ENCODE measurements around the gene CTRL.

Gene CTRL

DNA sequence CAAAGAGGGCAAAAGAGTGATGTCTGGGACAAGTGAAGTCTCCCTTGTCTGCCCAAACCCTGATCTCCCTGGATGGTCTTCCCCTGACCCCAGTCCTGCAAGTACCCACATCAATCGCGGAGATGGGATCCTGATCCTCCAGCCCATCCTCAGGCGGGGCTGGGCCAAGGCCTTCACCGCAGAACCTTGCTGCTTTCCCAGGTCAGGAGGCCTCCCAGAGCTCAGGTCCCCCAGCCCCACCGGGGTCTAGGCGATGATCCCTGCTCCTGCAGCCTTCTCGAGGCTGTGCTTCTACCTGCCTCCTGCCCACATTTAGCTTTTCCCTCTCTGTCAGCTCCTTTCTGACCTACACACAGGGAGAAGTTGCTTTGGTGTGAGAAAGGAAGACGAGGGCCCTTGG, 30.5 kb upstream of the CTRL start:
- DNase-seq: no peak

DNA sequence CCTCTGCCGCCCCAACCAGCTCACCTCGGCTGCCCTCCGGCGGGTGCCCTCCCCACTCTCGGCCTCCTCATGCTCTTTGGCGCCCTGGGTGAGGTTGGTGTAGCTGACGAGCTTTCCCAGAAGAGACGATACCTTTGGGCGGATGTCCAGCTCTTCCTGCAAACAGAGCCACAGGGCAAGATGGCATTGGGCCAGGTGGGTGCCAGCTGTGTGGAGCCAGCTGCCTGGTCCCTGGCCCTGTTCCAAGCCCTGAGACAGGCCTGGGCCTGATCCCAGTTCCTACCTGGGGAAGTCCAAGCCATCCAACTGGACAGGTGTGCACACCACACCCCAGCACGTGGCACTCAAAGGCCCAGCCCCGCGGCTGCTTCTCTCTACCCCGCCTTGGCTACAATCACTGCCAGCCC, 29.9 kb upstream of the CTRL start:
- no peak for DNase-seq

DNA sequence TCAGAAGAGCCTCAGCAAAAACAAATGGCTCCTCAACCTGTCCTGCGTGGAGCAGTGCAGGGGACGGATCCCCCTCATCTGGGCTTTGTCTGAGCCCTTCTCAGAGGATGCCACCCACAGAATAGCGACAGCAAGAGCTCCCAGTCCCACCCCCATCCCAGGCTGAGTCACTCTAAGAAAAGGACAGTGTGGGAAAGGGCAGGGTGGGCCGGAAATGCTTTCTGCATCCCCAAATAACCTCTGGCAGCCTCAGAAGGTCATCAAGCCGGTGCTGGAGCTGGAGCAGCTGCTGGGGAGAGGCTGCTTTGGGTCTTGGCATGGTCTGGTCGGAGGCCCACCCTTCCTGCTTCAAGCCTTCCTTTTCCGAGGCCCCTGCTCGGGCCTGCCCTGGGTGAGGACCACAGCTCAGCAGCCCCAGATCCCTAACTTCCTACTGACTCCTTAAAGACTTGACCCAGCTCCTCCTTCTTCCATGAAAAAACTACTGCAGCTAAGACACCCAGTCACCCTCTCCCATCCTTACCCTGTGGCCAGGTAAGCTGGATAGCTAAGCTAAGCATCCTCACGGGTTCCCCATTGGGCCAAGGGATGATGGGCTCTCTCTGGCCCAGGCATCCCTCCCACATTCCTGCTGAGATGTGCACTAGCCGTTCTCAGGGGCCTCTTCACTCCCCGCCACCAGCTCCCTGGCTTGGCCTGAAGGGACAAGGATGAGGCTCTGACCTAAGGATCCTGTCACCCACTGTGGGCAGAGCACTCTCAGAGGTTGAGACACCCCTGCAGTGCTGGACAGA, 28.1 kb upstream of the CTRL start:
- no peak for DNase-seq

DNA sequence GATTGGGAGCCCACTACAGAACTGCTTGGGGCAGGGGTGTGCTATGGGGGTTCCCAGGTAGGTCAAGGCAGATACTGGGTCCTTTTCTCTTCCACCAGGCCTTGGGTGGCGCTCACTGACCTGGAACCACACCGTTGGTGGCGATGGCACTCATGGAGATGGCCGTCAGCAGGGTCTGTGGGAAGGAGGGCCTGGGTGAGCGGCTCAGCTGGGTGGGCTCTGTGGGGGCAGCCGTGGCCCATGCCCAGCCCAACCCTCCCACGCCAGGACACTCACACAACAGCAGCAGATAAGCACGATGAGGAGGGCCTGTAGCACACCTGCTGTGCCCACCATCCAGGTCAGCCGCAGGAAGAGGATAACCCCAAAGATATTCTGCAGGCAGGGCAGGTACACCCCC, 26.0 kb upstream of the CTRL start:
- no peak for DNase-seq

DNA sequence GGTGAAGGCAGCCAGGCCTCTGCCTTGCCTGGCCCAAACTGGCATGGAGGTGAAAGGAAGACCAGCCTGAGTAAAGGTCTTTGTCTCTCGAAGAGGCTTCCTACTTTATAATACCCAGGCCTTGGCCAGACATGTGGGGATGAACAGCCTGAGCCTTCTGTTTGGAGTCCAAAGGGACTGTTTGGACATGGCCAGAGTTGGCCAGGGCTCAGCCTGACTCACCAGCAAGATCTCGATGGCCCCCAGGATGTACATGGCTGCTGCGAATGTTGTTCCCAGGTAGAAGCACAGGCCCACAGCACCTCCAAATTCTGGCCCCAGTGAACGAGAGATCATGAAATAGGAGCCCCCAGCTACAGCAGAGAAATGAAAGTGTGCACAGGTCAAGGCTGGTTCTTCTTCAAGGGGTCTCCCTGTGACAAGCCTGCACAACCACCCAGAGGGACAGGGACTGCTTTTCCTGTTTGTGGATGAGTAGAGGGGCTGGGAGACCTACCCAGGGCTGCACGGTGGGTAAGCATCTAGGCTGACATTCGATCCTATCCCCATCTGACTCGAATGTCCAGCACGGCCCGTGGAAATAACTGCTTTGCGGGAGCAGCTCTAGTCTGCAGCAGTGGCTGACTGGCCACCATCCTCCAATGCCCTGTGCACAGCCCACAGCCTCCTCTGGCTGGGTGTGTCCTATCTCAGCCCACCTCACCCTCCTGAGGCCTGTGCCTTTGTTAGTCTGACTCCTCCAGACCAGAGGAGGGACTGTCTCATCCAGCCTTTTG, 22.9 kb upstream of the CTRL start:
- no peak for DNase-seq

DNA sequence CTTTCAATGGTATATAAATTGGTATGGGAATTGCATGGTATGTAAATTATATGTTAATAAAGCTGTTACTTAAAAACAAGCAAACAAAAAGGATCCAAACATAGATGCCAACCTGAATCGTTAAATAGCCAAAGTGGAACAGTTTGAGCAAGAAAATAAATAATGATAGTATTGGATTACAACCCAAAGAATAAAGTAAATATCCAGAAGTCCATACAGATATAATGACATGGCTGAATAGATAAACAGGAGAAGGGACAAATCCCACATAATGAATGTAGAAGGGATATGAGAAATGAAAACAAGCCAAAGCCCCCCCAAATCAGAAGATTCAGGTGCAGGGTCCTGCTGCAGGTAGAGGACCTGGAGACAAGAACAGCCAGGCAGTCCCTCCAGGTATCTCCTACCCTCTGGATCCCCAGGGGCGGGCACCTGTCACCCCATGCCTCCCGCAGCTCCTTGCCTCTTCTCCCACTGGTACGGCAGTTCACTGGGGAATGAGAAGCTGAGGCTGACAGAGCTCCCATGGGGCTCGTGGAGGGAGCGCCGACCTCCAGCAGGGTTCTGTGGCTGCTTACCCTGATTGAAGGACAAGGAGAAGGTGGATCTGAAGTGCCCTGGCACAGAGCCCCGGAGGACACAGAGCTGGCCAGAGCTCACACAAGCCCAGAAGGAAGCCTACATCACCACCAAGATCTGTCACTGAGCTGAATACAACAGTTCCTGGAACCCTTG, 22.1 kb upstream of the CTRL start:
- no peak for DNase-seq

DNA sequence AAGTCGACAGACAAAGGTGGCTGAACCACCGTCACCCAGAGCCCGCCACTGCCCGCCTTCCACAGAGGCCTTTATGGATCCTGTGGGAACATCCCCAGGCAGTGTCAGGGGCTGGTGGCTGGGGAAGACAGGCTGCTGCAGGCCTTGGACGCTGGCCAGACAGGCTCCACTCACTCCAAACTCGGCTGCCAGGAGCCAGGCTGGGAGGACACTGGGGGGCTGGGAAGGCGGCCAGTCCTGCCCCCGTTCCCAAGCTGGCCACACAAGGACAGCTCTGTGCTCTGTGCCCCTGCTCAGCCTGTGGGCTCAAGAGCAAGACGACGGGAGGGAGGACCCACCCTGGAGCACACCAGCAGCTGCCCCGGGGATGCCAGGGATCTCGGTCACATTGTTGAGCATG, 19.8 kb upstream of the CTRL start:
- DNase-seq: no peak

DNA sequence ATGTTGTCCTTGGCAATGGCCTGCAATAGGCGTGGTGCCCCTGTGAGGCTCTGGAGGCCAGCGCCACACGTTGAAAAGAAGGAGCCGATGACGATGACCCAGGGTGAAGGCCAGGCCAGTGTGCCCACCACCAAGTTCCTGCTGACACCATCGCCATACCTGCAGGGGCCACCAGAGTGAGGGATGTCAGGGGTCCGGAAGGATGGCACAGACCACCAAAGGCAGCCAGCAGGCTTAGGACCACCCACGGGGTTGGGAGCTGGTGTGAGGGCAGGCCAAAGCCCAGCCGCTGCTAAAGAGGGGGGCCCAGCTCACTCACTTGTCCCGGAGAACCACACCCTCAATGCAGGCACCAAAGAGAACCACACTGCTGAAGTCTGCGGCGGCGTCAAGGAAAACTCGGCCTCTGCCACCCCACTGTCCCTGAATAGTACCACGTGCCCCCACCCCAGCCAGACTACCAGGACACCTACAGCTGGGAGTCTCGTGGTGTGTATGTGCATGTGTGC, 18.7 kb upstream of the CTRL start:
- DNase-seq: no peak

DNA sequence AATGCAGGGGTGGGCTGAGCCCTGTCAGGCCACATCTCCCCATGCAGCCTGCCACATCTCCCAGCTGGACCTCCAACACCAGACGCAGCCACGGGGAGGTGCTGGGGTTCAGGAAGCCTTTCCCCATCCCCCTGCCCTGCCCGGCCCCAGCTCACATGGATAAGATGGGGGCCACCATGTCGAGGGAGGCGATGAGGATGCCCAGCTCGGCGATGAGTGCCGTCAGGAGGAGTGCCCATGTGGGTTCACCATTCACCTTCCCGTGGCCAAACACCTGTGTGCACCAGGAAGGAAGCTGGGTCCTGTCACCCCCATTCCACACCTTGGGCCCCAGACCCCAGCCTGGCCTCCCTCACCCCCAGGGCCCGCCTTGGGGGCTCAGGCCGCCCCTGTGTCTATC, 18.0 kb upstream of the CTRL start:
- DNase-seq: no peak

DNA sequence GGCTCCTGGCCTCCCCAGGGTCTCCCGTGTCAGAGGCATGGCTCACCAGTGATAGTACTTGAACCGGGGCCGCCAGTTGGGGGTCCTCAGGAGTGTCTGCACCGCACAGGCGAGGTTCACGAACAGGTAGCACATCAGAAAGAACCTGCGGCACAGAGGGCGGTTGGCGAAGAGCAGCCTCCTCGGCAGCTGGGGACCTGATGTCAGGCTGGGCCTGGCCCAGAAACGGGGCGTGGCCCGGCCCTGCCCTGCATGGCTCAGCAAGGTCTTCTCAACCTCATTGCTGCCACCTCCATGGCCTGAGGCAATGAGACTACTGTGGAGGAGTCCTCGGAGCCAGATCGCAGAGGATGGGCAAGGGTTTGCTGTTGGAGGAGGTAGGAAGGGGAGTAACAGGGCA, 16.4 kb upstream of the CTRL start:
- DNase-seq: no peak

DNA sequence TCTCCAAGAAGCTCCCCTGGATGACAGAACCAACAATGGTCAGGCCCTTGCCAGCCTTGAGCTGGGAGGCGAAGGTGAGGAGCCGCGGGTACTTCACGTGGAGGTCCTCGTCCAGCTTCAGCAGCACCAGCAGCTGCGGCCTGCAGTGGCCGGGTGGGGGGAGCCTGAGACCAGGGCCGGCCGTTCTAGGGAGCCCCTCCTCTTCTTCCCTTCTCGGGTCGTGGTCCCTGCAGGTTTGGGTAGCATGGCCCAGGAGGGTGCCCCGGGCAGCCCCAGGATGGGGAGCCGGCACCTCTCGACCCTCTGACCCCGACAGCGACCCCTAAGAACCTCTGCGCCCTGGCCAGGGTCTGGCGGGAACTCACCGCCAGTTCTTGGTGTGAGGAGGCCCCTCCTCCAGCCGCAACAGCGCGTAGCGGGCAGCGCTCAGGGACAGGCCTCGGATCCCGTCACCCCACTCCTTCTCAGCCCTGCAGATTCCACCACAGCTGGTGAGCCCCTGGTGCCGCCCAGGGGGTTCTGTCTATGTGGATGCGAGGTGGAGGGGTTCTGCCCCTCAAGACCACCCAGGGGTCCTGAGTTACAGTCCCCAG, 15.4 kb upstream of the CTRL start:
- no peak for DNase-seq

DNA sequence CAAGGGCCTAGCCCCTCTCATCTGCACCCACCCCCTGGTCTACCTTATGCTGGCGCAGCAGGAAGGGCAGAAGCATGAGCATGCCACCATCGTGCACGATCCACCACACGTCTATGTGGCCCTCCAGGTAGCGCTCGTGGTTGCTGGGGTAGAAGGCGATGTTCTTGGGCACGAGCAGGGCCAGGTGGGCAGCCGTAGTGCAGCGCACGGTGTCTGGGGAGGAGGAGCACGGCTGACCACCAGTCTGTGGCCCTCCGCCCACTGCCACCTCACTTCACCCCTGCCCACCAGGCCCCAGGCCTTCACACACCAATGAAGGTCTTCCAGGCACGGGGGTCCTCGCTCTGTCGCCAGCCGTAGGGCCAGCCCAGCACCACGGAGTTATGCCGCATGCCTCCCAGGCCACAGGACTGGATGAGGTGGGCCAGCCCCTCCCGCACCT, 14.5 kb upstream of the CTRL start:
- no peak for DNase-seq

DNA sequence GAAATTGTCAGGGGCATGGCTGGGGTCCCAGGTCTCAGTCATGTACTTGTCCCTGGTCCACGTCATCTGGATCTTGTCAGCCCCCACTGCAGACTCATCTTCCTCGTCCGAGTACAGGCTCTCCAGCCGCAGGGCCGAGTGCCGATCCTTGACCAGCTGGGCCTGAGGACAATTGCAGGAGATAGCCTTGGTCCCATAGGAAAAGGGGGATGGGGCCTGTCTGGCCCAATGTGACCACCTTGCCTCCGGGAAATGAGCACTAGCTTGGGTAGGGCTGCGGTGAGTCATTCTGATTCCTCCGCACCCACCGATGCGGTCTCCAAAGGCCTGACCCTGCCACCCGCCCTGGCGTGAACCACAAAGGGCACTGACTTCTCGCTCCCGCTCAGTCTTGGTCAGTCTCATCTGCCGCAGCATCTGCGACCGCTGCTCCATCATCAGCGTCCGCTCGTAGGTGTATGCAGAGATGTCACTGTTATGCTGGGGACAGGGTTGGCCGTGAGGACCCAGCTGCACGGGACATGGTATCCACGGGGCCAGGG, 13.8 kb upstream of the CTRL start:
- DNase-seq: no peak

DNA sequence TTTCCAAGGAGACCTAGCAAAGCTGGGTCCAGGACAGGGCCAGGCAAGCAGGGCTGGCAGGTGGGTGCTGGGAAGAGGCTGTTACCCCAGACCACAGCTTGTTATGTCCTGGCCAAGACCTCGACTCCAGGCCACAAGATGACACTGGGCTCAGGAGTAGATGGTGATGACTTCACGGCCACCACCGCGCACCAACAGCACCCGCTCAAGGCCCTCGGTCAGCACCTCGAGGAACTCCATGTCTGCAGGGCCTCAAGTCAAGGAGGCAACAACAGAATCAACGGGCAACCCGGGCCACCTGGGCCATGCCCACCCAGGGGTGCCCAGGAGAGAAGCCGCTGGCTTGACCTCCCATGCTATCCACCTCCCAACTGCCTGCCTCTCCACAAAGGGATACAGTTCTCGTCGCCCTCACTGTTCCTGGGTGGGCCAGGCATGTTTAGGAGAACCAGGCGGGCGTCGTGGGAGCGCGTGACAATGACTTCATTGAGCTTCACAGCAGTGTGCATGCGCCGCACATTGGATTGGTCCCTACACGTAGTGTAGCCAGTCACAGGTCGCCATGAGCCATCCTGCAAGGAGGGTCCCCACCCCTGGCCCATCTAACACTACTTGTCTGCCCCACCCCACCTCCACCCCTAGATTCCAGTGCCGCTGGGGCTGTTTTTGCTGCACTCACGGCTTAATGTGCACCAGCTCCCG, 13.2 kb upstream of the CTRL start:
- DNase-seq: no peak

DNA sequence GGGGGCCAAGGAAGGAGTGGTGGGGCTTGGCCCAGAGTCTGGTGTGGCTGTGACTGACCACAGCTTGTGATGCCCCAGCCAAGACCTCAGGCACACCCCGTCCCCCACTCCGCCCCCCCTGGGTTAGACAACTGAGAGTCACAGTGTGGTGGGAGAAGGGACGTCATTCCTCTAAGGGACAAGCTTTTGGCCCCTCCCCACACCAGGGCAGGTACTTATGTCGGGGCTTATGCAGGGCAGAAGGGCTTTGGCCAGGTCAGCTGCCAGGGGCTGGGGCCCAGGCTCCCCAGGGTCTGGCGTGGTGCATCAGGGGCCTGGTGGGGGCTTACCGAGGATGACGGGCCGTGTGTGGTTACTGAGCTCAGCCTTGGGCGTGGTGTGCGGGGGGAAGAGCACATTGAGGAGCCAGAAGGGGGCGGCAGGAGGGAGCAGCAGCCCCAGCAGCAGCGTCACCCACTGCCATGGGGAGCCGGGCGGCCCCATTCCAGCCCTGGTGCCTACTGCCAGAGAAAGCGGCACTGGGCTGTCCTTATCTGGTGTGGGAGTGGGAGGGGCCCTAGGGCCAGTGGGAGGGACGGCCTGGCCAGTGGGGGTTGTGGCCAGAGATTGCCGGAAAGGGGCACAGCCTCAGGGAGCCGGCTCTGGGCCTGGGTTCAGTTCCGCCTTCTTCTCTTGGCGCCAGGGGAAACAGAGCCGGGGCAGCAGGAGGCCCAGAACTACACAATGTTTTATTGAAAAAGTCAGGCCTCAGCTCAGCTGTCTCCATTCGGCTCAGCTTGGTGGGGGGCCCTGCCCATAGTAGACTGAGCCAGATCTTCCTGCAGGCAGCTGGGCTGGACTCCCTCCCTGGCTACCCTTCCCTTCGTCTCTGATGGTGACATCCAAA, 12.2 kb upstream of the CTRL start, which contains the start of gene LCAT:
TSS of gene LCAT (minus strand) at position 502 of the 886 bp plus-strand sequence. CDS start at position 483, 19 bp downstream.
- no peak for DNase-seq

DNA sequence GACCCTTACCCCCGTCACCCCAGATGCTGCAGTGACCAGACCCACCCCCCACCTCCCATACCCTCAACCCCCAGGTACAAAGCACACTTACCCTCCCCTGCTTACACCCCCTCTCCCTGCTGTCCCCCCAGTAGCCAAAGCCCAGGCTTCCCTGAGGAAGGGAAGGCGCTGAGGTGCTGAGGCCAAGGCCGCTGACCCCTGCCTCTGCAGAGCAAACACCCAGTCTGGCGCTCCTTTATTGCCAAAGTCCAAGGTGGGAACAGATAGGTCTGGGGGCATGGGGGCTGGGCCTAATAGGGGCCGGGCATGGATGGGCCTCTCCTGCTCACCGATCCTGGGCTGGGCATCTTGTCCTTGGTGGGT, 11.6 kb upstream of the CTRL start:
- no peak for DNase-seq

DNA sequence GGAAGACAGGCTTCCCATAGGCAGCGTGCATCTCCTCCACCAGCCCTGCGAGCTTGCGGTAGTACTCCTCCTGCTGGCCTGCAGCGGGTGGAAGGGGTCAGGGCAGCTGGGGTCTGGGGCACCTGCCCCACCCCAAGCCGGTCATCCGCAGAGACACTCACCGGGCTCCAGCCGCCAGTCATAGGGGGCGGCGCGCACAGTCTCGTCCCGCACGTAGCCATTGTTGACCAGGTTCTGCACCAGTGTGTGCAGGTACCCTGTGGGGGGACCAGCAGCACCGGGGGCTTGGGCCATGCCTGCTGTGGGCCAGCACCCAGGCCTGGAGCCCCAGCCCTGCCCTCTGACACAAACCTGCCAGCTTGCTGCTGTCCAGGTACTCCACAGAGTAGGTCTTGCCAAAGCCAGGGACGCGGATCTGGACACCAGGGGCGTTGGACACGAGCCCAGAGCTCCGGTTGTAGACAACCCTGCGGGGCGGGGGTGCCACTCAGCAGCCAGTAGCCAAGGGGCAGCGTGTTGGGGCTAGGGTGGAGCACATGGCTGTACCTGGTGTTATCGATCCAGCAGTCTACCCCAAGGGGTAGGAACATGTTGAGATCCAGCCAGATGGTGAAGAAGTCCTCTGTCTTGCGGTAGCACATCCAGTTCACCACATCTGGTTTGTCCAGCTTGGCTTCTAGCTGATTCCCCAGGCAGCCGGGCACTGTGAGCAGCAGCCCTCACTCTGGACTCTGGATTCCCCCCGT, 11.0 kb upstream of the CTRL start:
- no peak for DNase-seq

DNA sequence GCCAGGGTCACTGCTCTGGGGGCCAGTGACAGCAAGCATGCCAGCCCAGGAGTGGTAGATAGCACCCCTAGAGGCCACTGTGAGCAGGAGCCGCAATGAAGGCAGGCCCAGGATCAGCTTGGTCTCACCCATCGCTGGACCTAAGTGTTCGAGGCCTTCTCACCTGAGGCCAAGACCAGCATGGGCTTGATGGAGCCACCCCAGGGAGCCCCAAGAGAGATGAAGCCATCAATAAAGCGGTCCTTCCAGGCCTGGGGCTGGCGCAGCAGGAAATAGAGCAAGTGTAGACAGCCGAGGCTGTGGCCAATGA, 10.5 kb upstream of the CTRL start:
- no peak for DNase-seq

DNA sequence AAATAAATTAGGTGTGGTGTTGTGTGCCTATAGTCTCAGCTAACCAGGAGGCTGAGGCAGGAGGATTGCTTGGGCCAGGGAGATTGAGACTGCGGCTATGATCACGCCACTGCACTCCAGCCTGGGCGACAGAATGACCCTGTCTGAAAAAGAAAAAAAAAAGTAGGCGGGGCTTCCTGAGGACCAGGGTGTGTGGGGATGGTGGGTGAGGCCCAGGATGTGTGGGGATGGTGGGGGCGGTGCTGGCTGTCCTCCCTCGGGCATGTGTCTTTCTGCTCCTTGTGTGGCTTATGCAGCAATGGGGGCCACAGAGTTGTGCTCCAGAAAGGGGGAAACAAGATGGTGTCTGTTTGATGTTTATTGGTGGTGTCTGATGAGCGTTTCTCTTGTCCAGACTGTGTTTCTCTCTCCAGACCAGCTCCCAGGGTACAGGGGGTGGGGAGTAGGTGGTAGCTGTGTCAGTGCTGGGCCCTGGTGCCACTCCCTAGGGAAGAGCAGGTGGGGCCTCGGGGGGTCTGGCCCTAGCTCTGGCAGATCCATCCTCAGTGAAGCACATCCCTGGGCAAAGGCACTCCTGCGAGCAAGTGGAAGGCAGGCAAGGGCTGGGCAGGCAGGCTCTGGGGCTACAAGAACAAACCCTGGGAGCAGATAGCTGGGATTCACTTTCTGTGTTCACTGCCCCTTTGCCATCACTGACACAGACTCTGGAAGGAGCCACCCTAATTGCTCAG, 10.0 kb upstream of the CTRL start:
- no peak for DNase-seq
